ENCODE measurements around the gene KLK6.

Gene KLK6

GRCh38 chr19:51000426-51000825, 31.0 kb upstream of the KLK6 start:
- Histone ChIP-seq H4K91ac (ENCODE audit: low read length) (no peak overlapping the region), H3K36me3 (ENCODE audit: control insufficient read depth in 1 of 2, insufficient read depth in 2 of 2, low read depth in 1 of 2, low read length in 2 of 2) (no peaks in the 10 kb centered on the region), H2AK5ac (ENCODE audit: low read length, severe bottlenecking) (no peak overlapping the region), H2BK12ac (ENCODE audit: low read length in 2 of 2) (no peak overlapping the region), H3K27me3 (ENCODE audit: control insufficient read depth in 1 of 2, insufficient read depth in 1 of 2, low read length in 2 of 2) (peaks cover 0 to 46% of the 10 kb centered on the region in 2 experiments), H2BK5ac (ENCODE audit: low read depth, low read length, poor library complexity, severe bottlenecking) (no peak overlapping the region), H3K4ac (ENCODE audit: low read depth in 1 of 2, low read length in 2 of 2) (no peak overlapping the region), H4K8ac (ENCODE audit: low read length) (no peak overlapping the region), H2BK120ac (ENCODE audit: low read depth, low read length) (no peak overlapping the region), H3K14ac (ENCODE audit: low read length in 2 of 2) (no peak overlapping the region), H3K23ac (ENCODE audit: low read length in 2 of 2) (no peak overlapping the region), H3K27ac (ENCODE audit: low read length, poor library complexity, severe bottlenecking) (no peak overlapping the region), H3K4me1 (ENCODE audit: control insufficient read depth, insufficient read depth, low read depth, low read length) (no peaks in the 10 kb centered on the region), H3K4me3 (ENCODE audit: insufficient read depth in 1 of 2, low read depth in 1 of 2, low read length in 2 of 2) (no peak overlapping the region), H3K9ac (ENCODE audit: low read length) (no peak overlapping the region), H2BK15ac (ENCODE audit: low read depth, poor library complexity, severe bottlenecking) (no peak overlapping the region), H3K79me1 (replicated peaks; ENCODE audit: low read length, poor library complexity, severe bottlenecking) (no peaks in the 10 kb centered on the region), H3K18ac (ENCODE audit: low read depth in 1 of 2, low read length in 2 of 2) (no peak overlapping the region), H2AFZ (ENCODE audit: low read depth, low read length) (no peak overlapping the region), H3K9me3 (ENCODE audit: control insufficient read depth, low read length) (no peaks in the 10 kb centered on the region), H3K4me2 (ENCODE audit: low read length, poor library complexity, severe bottlenecking) (no peak overlapping the region)
- 86% methylated on average over 10 of the region's 10 CpGs for WGBS
- DNase-seq, result no peak

GRCh38 chr19:50998686-50999085, 29.3 kb upstream of the KLK6 start:
- no peak overlapping the region for H2AK5ac ChIP-seq (ENCODE audit: low read length, severe bottlenecking)
- WGBS, result 72% methylated on average over 4 of the region's 4 CpGs

GRCh38 chr19:50998061-50998460, 28.7 kb upstream of the KLK6 start:
- Histone ChIP-seq H3K4me3 (ENCODE audit: insufficient read depth in 1 of 2, low read depth in 1 of 2, low read length in 2 of 2) (no peak overlapping the region), H3K14ac (ENCODE audit: low read length in 2 of 2) (no peak overlapping the region), H3K36me3 (ENCODE audit: control insufficient read depth in 1 of 2, insufficient read depth in 2 of 2, low read depth in 1 of 2, low read length in 2 of 2) (no peaks in the 10 kb centered on the region), H3K27me3 (ENCODE audit: control insufficient read depth in 1 of 2, insufficient read depth in 1 of 2, low read length in 2 of 2) (peaks cover 0 to 37% of the 10 kb centered on the region in 2 experiments), H2AFZ (ENCODE audit: low read depth, low read length) (no peak overlapping the region), H4K91ac (ENCODE audit: low read length) (no peak overlapping the region), H2AK5ac (ENCODE audit: low read length, severe bottlenecking) (no peak overlapping the region), H2BK5ac (ENCODE audit: low read depth, low read length, poor library complexity, severe bottlenecking) (no peak overlapping the region), H3K79me1 (replicated peaks; ENCODE audit: low read length, poor library complexity, severe bottlenecking) (no peaks in the 10 kb centered on the region), H4K8ac (ENCODE audit: low read length) (no peak overlapping the region), H2BK15ac (ENCODE audit: low read depth, poor library complexity, severe bottlenecking) (no peak overlapping the region), H3K18ac (ENCODE audit: low read depth in 1 of 2, low read length in 2 of 2) (no peak overlapping the region), H3K27ac (ENCODE audit: low read length, poor library complexity, severe bottlenecking) (no peak overlapping the region), H3K9ac (ENCODE audit: low read length) (no peak overlapping the region), H3K4me2 (ENCODE audit: low read length, poor library complexity, severe bottlenecking) (no peak overlapping the region), H3K9me3 (ENCODE audit: control insufficient read depth, low read length) (no peaks in the 10 kb centered on the region), H3K23ac (ENCODE audit: low read length in 2 of 2) (no peak overlapping the region), H2BK12ac (ENCODE audit: low read length in 2 of 2) (no peak overlapping the region), H2BK120ac (ENCODE audit: low read depth, low read length) (no peak overlapping the region), H3K4me1 (ENCODE audit: control insufficient read depth, insufficient read depth, low read depth, low read length) (no peaks in the 10 kb centered on the region), H3K4ac (ENCODE audit: low read depth in 1 of 2, low read length in 2 of 2) (no peak overlapping the region)
- DNase-seq, result no peak
- 70% methylated on average over 3 of the region's 5 CpGs for WGBS

More at GRCh38 chr19:50998686-50999085, 29.3 kb upstream of the KLK6 start:
- Histone ChIP-seq H4K91ac (ENCODE audit: low read length) (no peak overlapping the region), H3K9ac (ENCODE audit: low read length) (no peak overlapping the region), H3K27me3 (ENCODE audit: control insufficient read depth in 1 of 2, insufficient read depth in 1 of 2, low read length in 2 of 2) (peaks cover 0 to 38% of the 10 kb centered on the region in 2 experiments), H3K23ac (ENCODE audit: low read length in 2 of 2) (no peak overlapping the region), H3K4ac (ENCODE audit: low read depth in 1 of 2, low read length in 2 of 2) (no peak overlapping the region), H3K4me3 (ENCODE audit: insufficient read depth in 1 of 2, low read depth in 1 of 2, low read length in 2 of 2) (no peak overlapping the region), H3K4me2 (ENCODE audit: low read length, poor library complexity, severe bottlenecking) (no peak overlapping the region), H4K8ac (ENCODE audit: low read length) (no peak overlapping the region), H2BK15ac (ENCODE audit: low read depth, poor library complexity, severe bottlenecking) (no peak overlapping the region), H3K27ac (ENCODE audit: low read length, poor library complexity, severe bottlenecking) (no peak overlapping the region), H2BK120ac (ENCODE audit: low read depth, low read length) (no peak overlapping the region), H2AFZ (ENCODE audit: low read depth, low read length) (no peak overlapping the region), H3K18ac (ENCODE audit: low read depth in 1 of 2, low read length in 2 of 2) (no peak overlapping the region), H3K36me3 (ENCODE audit: control insufficient read depth in 1 of 2, insufficient read depth in 2 of 2, low read depth in 1 of 2, low read length in 2 of 2) (no peaks in the 10 kb centered on the region), H3K14ac (ENCODE audit: low read length in 2 of 2) (no peak overlapping the region), H3K9me3 (ENCODE audit: control insufficient read depth, low read length) (no peaks in the 10 kb centered on the region), H2BK5ac (ENCODE audit: low read depth, low read length, poor library complexity, severe bottlenecking) (no peak overlapping the region), H3K4me1 (ENCODE audit: control insufficient read depth, insufficient read depth, low read depth, low read length) (no peaks in the 10 kb centered on the region), H3K79me1 (replicated peaks; ENCODE audit: low read length, poor library complexity, severe bottlenecking) (no peaks in the 10 kb centered on the region), H2BK12ac (ENCODE audit: low read length in 2 of 2) (no peak overlapping the region)
- no peak for DNase-seq

- no peaks in the 10 kb centered on the region for H3K79me1 ChIP-seq (replicated peaks; ENCODE audit: low read length, poor library complexity, severe bottlenecking)
- no peak overlapping the region for H3K23ac ChIP-seq (ENCODE audit: low read length in 2 of 2)
- H3K27ac ChIP-seq (ENCODE audit: low read length, poor library complexity, severe bottlenecking), result no peak overlapping the region
- H2BK12ac ChIP-seq (ENCODE audit: low read length in 2 of 2), result no peak overlapping the region
- 26% methylated on average over 2 of the region's 2 CpGs for WGBS
- H3K9me3 ChIP-seq (ENCODE audit: control insufficient read depth, low read length), result no peaks in the 10 kb centered on the region
- H4K8ac ChIP-seq (ENCODE audit: low read length), result no peak overlapping the region
- no peaks in the 10 kb centered on the region for H3K36me3 ChIP-seq (ENCODE audit: control insufficient read depth in 1 of 2, insufficient read depth in 2 of 2, low read depth in 1 of 2, low read length in 2 of 2)
- no peak overlapping the region for H3K4ac ChIP-seq (ENCODE audit: low read depth in 1 of 2, low read length in 2 of 2)
- no peak overlapping the region for H3K18ac ChIP-seq (ENCODE audit: low read depth in 1 of 2, low read length in 2 of 2)
- no peak overlapping the region for H3K4me3 ChIP-seq (ENCODE audit: insufficient read depth in 1 of 2, low read depth in 1 of 2, low read length in 2 of 2)
- no peak overlapping the region for H2BK5ac ChIP-seq (ENCODE audit: low read depth, low read length, poor library complexity, severe bottlenecking)
- no peak overlapping the region for H2BK15ac ChIP-seq (ENCODE audit: low read depth, poor library complexity, severe bottlenecking)
- H4K91ac ChIP-seq (ENCODE audit: low read length), result no peak overlapping the region
- H2BK120ac ChIP-seq (ENCODE audit: low read depth, low read length), result no peak overlapping the region
- H3K4me2 ChIP-seq (ENCODE audit: low read length, poor library complexity, severe bottlenecking), result no peak overlapping the region
- no peaks in the 10 kb centered on the region for H3K4me1 ChIP-seq (ENCODE audit: control insufficient read depth, insufficient read depth, low read depth, low read length)
- H3K9ac ChIP-seq (ENCODE audit: low read length), result no peak overlapping the region
- DNase-seq, result no peak
- H2AFZ ChIP-seq (ENCODE audit: low read depth, low read length), result no peak overlapping the region
- H3K27me3 ChIP-seq (ENCODE audit: control insufficient read depth in 1 of 2, insufficient read depth in 1 of 2, low read length in 2 of 2), result peaks cover 0 to 11% of the 10 kb centered on the region in 2 experiments
- no peak overlapping the region for H3K14ac ChIP-seq (ENCODE audit: low read length in 2 of 2)
- H2AK5ac ChIP-seq (ENCODE audit: low read length, severe bottlenecking), result no peak overlapping the region
These were observed 24.7 kb upstream of the KLK6 start for GRCh38 chr19:50994129-50994528.

Measured in mesenchymal stem cell (in vitro differentiated cells and primary cell).